ENCODE data around the gene NOG. TPM values are rescaled to one million over a fixed set of nuclear protein-coding genes. Genes with fewer than 3 reads are reported as not detected.

The NOG gene
- total RNA-seq, 1 donor from 2014 or later, result 75.6 TPM

GRCh38 chr17:56633681-56634080 lies 40.2 kb downstream of the NOG start:
- TF ChIP-seq CTCF (conservative IDR thresholded peaks at IDR 0.05; ENCODE audit: low read depth, low read length), result no peak
- no peak overlapping the region for H3K4me3 ChIP-seq (ENCODE audit: low read depth, low read length)
- no peak for DNase-seq (ENCODE audit: low read depth)

- no peak for TF ChIP-seq CTCF (conservative IDR thresholded peaks at IDR 0.05; ENCODE audit: low read depth, low read length)
- DNase-seq (ENCODE audit: low read depth), result no peak
- H3K4me3 ChIP-seq (ENCODE audit: low read depth, low read length), result no peak overlapping the region
Measured at GRCh38 chr17:56635641-56636040, 42.1 kb downstream of the NOG start.

GRCh38 chr17:56636265-56636664 lies 42.8 kb downstream of the NOG start:
- H3K4me3 ChIP-seq (ENCODE audit: low read depth, low read length), result no peak overlapping the region
- no peak for TF ChIP-seq CTCF (conservative IDR thresholded peaks at IDR 0.05; ENCODE audit: low read depth, low read length)
- DNase-seq (ENCODE audit: low read depth), result no peak

- DNase-seq (ENCODE audit: low read depth), result no peak
- no peak for TF ChIP-seq CTCF (conservative IDR thresholded peaks at IDR 0.05; ENCODE audit: low read depth, low read length)
- H3K4me3 ChIP-seq (ENCODE audit: low read depth, low read length), result no peak overlapping the region
Measured at GRCh38 chr17:56637254-56637653, 43.8 kb downstream of the NOG start.

- DNase-seq (ENCODE audit: low read depth), result no peak
- no peak for TF ChIP-seq CTCF (conservative IDR thresholded peaks at IDR 0.05; ENCODE audit: low read depth, low read length)
- H3K4me3 ChIP-seq (ENCODE audit: low read depth, low read length), result no peak overlapping the region
Measured at GRCh38 chr17:56638591-56639051, 45.1 kb downstream of the NOG start.

- no peak for DNase-seq (ENCODE audit: low read depth)
- no peak overlapping the region for H3K4me3 ChIP-seq (ENCODE audit: low read depth, low read length)
- TF ChIP-seq CTCF (conservative IDR thresholded peaks at IDR 0.05; ENCODE audit: low read depth, low read length), result no peak
Measured at GRCh38 chr17:56639517-56639916, 46.0 kb downstream of the NOG start.

GRCh38 chr17:56640116-56640515 lies 46.6 kb downstream of the NOG start:
- H3K4me3 ChIP-seq (ENCODE audit: low read depth, low read length), result no peak overlapping the region
- no peak for TF ChIP-seq CTCF (conservative IDR thresholded peaks at IDR 0.05; ENCODE audit: low read depth, low read length)
- DNase-seq (ENCODE audit: low read depth), result no peak

All from epithelial cell of proximal tubule (primary cell).